ENCODE data around the gene SRGAP1. TPM values are rescaled to one million over a fixed set of nuclear protein-coding genes. Genes with fewer than 3 reads are reported as not detected.

Gene SRGAP1
- total RNA-seq, 4 donors from 2014 or later = 7.2 to 22.9 (median 11.5) TPM

DNA sequence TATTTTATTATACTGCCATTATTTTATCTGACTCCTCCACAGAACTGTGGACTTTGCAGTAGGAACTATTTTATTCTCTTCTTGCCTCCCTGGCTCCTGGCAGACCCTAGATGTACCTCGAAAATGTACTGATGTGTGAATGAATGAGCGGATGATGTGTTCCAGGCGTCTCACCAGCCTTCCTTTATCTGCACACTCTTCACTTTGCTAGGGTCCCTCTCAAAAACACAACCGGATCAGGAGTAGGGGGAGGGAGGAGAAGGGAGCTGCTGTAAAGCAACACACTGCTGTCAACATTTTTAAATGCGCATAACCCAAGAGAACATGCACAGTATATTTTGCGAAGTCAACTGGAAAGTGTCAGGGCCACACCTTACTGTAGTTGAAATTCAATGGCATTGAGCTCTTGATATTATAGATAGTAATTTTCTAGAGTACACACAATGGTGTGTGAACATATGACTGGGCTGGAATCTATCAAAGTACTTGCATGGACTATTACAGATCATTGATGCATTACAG, 36.3 kb downstream of the SRGAP1 start:
- H3K27ac ChIP-seq = no peak overlapping the region
- TF ChIP-seq EP300 (IDR thresholded peaks at IDR 0.05) = no peak
- TF ChIP-seq, protein P1, sequence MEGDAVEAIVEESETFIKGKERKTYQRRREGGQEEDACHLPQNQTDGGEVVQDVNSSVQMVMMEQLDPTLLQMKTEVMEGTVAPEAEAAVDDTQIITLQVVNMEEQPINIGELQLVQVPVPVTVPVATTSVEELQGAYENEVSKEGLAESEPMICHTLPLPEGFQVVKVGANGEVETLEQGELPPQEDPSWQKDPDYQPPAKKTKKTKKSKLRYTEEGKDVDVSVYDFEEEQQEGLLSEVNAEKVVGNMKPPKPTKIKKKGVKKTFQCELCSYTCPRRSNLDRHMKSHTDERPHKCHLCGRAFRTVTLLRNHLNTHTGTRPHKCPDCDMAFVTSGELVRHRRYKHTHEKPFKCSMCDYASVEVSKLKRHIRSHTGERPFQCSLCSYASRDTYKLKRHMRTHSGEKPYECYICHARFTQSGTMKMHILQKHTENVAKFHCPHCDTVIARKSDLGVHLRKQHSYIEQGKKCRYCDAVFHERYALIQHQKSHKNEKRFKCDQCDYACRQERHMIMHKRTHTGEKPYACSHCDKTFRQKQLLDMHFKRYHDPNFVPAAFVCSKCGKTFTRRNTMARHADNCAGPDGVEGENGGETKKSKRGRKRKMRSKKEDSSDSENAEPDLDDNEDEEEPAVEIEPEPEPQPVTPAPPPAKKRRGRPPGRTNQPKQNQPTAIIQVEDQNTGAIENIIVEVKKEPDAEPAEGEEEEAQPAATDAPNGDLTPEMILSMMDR (IDR thresholded peaks at IDR 0.05) = no peak
- no peak for TF ChIP-seq POLR2AphosphoS5 (IDR thresholded peaks at IDR 0.05)
- no peak for TF ChIP-seq POLR2A (IDR thresholded peaks at IDR 0.05)
- no peaks in the 10 kb centered on the region for H3K4me1 ChIP-seq
- no peaks in the 10 kb centered on the region for H3K27me3 ChIP-seq
- 79 to 86% methylated on average over 2 to 5 of the region's 6 CpGs for WGBS, 2 donors (ENCODE audit: low coverage in 1 of 2)
- no peak for ATAC-seq
- H3K9me3 ChIP-seq = no peaks in the 10 kb centered on the region
- H3K4me3 ChIP-seq = no peak overlapping the region
- H3K36me3 ChIP-seq = no peaks in the 10 kb centered on the region

DNA sequence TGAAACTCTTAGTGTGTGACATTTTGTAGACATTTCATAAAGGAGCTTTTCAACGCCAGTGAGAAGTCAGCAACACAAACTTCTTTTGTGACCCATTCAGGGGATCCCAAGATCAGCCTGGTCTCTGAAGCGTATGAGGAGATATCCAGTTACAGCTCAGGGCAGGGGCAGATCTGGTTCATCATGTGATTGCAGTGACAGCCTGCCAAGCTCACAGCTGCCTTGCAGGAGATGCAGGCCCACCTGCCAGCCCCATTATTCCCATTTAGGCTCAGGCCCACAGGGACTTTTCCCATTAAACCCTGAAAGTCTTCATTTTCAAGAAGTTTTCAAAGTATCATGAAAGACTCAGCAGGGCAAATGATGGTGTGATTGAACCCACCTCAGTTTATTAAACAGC, 38.3 kb downstream of the SRGAP1 start:
- no peak overlapping the region for H3K27ac ChIP-seq
- H3K36me3 ChIP-seq = no peaks in the 10 kb centered on the region
- H3K9me3 ChIP-seq = no peaks in the 10 kb centered on the region
- WGBS, 2 donors (ENCODE audit: low coverage in 1 of 2) = 50 to 85% methylated on average over 1 to 2 of the region's 2 CpGs
- ATAC-seq = no peak
- no peak overlapping the region for H3K4me3 ChIP-seq
- no peaks in the 10 kb centered on the region for H3K27me3 ChIP-seq
- TF ChIP-seq, protein P1 (IDR thresholded peaks at IDR 0.05) = no peak
- TF ChIP-seq EP300 (IDR thresholded peaks at IDR 0.05) (no peak), POLR2AphosphoS5 (IDR thresholded peaks at IDR 0.05) (no peak), POLR2A (IDR thresholded peaks at IDR 0.05) (no peak)
- H3K4me1 ChIP-seq = no peaks in the 10 kb centered on the region

DNA sequence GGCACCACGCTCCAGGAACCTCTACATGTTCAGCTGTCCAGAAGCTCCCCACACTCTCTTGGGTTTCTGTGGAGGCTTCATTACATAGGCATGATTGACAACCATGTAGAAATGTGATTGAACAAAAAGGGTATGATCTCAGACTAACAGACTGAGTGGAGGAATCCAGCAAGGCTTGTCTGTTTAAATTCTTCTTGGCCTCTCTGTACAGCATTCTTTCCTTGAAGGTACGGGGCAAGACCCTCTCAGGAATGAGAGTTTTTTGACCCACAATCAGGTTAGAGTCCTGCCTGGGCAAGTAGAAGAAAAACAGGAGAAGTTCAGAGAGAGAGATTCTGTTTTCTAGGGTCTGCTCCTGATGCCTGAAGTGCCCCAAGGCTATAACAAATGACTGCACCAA, 40.9 kb downstream of the SRGAP1 start:
- H3K4me3 ChIP-seq = no peak overlapping the region
- H3K27ac ChIP-seq = no peak overlapping the region
- no peaks in the 10 kb centered on the region for H3K9me3 ChIP-seq
- no peak for TF ChIP-seq EP300 (IDR thresholded peaks at IDR 0.05)
- TF ChIP-seq POLR2AphosphoS5 (IDR thresholded peaks at IDR 0.05) = no peak
- TF ChIP-seq, protein P1 (IDR thresholded peaks at IDR 0.05) = no peak
- TF ChIP-seq POLR2A (IDR thresholded peaks at IDR 0.05) = no peak
- 89 to 100% methylated on average over 2 of the region's 2 CpGs for WGBS, 2 donors (ENCODE audit: low coverage in 1 of 2)
- ATAC-seq = no peak
- H3K4me1 ChIP-seq = no peaks in the 10 kb centered on the region
- H3K36me3 ChIP-seq = no peaks in the 10 kb centered on the region
- H3K27me3 ChIP-seq = no peaks in the 10 kb centered on the region

DNA sequence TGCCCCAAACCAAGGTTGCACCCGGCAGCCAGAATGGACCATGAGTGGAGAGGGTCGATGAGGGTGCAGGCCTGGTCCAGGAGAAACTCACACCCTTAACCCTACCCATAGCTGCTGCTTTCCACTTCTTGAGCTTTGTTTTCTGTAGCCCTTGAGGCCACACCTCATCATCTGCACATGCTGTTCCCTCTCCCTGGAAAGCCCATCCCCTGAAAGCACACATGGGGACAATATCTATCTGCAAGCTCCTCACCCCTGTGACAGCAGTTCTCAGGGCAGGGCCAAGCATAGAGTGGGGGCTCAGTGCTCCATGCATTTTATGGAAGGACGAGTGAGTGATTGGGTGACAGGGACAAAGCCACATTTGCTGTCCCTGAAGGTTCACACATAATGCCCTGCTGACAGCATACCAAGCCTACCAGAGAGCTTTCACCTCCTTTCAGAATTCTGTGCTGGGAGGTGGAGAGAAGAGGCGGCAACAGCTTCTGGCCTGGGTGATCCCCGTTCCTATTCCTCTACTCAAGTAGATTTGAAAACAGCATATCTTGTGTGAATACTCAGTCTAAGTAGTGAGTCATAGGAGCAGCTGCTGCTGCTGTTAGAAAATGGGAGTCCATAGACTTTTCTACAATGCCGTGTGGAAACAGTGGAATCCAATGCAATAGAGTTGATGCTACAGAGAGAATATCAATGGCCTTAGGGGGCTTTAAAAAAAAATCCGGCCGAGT, 44.6 kb downstream of the SRGAP1 start:
- no peak overlapping the region for H3K27ac ChIP-seq

More for the DNA sequence above, 44.6 kb downstream of the SRGAP1 start:
- no peak overlapping the region for H3K4me3 ChIP-seq
- H3K36me3 ChIP-seq = no peaks in the 10 kb centered on the region
- H3K9me3 ChIP-seq = no peaks in the 10 kb centered on the region
- TF ChIP-seq, protein P1 (IDR thresholded peaks at IDR 0.05) = no peak
- TF ChIP-seq EP300 (IDR thresholded peaks at IDR 0.05) (no peak), POLR2AphosphoS5 (IDR thresholded peaks at IDR 0.05) (no peak), POLR2A (IDR thresholded peaks at IDR 0.05) (no peak)
- H3K27me3 ChIP-seq = no peaks in the 10 kb centered on the region
- H3K4me1 ChIP-seq = peaks cover 0 to 8% (median 0%) of the 10 kb centered on the region in 3 donors
- WGBS, 2 donors (ENCODE audit: low coverage in 1 of 2) = 89 to 96% methylated on average over 3 of the region's 8 CpGs
- ATAC-seq = no peak

Measured in gastroesophageal sphincter (tissue), 4 donors.